ENCODE data around the gene C1R. TPM values are rescaled to one million over a fixed set of nuclear protein-coding genes. Genes with fewer than 3 reads are reported as not detected.

Gene C1R
- total RNA-seq (100 to 1,000 TPM; 268 to 525 TPM), polyA plus RNA-seq (100 to 1,000 TPM; 416 to 452 TPM)
- long read RNA-seq, donor 1, transcript C1R-215 (11 exons, 2,508 nt): major isoform, 12 of 24 reads
- long read RNA-seq, donor 1, partial matches to known transcripts: 11 of 24 reads
- long read RNA-seq, donor 1, other reads (novel, unspliced or antisense): 0 of 24 reads
- long read RNA-seq, donor 2, partial matches to known transcripts: 0 of 1 reads
- long read RNA-seq, donor 2, other reads (novel, unspliced or antisense): 0 of 1 reads
- long read RNA-seq, donor 3, partial matches to known transcripts: 0 of 4 reads
- long read RNA-seq, donor 3, other reads (novel, unspliced or antisense): 0 of 4 reads
- long read RNA-seq, donor 4, partial matches to known transcripts: 0 of 1 reads
- long read RNA-seq, donor 4, other reads (novel, unspliced or antisense): 0 of 1 reads
- long read RNA-seq, donor 5, partial matches to known transcripts: 5 of 7 reads
- long read RNA-seq, donor 5, other reads (novel, unspliced or antisense): 0 of 7 reads

GRCh38 chr12:7092229-7092985 lies at the start of gene C1R:
TSS of gene C1R (minus strand) at chr12:7092445. CDS start at chr12:7092388, 57 bp downstream.
- Histone ChIP-seq H3K27ac (ENCODE audit: low read depth in 1 of 2, low read length in 1 of 2) (peak within 1 kb of the TSS; percentile 9 to 85), H3K4me1 (ENCODE audit: control insufficient read depth in 5 of 5, insufficient read depth in 5 of 5, low read length in 5 of 5) (peaks cover 0 to 25% (median 9%) of the 10 kb centered on the region in 5 donors), H3K9ac (ENCODE audit: insufficient read depth in 1 of 2, low read length in 2 of 2) (peak within 1 kb of the TSS; percentile 26 to 96), H3K9me3 (ENCODE audit: control insufficient read depth in 4 of 4, insufficient read depth in 3 of 4, low read length in 3 of 4) (no peaks in the 10 kb centered on the region), H3K36me3 (ENCODE audit: control insufficient read depth in 4 of 4, insufficient read depth in 4 of 4, low read length in 4 of 4) (peaks cover 0 to 14% (median 10%) of the 10 kb centered on the region in 4 donors), H3K27me3 (ENCODE audit: control insufficient read depth in 3 of 3, insufficient read depth in 3 of 3, low read length in 2 of 3) (peaks cover 0 to 2% (median 0%) of the 10 kb centered on the region in 3 donors), H3K4me3 (peak within 1 kb of the TSS; percentile 46)
- WGBS, 2 donors: 18 to 30% methylated on average over 16 of the region's 16 CpGs
- ATAC-seq (ENCODE audit: insufficient read depth, low FRiP score) (peak; percentile 49), DNase-seq (peak; percentile 88 to 95 (median 95))
- TF ChIP-seq, protein P1, sequence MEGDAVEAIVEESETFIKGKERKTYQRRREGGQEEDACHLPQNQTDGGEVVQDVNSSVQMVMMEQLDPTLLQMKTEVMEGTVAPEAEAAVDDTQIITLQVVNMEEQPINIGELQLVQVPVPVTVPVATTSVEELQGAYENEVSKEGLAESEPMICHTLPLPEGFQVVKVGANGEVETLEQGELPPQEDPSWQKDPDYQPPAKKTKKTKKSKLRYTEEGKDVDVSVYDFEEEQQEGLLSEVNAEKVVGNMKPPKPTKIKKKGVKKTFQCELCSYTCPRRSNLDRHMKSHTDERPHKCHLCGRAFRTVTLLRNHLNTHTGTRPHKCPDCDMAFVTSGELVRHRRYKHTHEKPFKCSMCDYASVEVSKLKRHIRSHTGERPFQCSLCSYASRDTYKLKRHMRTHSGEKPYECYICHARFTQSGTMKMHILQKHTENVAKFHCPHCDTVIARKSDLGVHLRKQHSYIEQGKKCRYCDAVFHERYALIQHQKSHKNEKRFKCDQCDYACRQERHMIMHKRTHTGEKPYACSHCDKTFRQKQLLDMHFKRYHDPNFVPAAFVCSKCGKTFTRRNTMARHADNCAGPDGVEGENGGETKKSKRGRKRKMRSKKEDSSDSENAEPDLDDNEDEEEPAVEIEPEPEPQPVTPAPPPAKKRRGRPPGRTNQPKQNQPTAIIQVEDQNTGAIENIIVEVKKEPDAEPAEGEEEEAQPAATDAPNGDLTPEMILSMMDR (IDR thresholded peaks at IDR 0.05; ENCODE audit: control extremely low read depth, extremely low read depth): peak; percentile 83

GRCh38 chr12:7141351-7142005 lies 49.2 kb upstream of the C1R start:
- no peak overlapping the region for H3K4me3 ChIP-seq
- DNase-seq: no peak
- ATAC-seq (ENCODE audit: insufficient read depth, low FRiP score): no peak
- peaks cover 0 to 16% (median 10%) of the 10 kb centered on the region in 4 donors for H3K36me3 ChIP-seq (ENCODE audit: control insufficient read depth in 4 of 4, insufficient read depth in 4 of 4, low read length in 4 of 4)
- H3K9ac ChIP-seq (ENCODE audit: insufficient read depth in 1 of 2, low read length in 2 of 2): no peak overlapping the region
- H3K4me1 ChIP-seq (ENCODE audit: control insufficient read depth in 5 of 5, insufficient read depth in 5 of 5, low read length in 5 of 5): peaks cover 0 to 2% (median 0%) of the 10 kb centered on the region in 5 donors
- H3K9me3 ChIP-seq (ENCODE audit: control insufficient read depth in 4 of 4, insufficient read depth in 3 of 4, low read length in 3 of 4): peaks cover 0 to 3% (median 0%) of the 10 kb centered on the region in 4 donors
- no peaks in the 10 kb centered on the region for H3K27me3 ChIP-seq (ENCODE audit: control insufficient read depth in 3 of 3, insufficient read depth in 3 of 3, low read length in 2 of 3)
- H3K27ac ChIP-seq (ENCODE audit: low read depth in 1 of 2, low read length in 1 of 2): no peak overlapping the region
- 87 to 92% methylated on average over 7 of the region's 7 CpGs for WGBS, 2 donors
- TF ChIP-seq, protein P1 (IDR thresholded peaks at IDR 0.05; ENCODE audit: control extremely low read depth, extremely low read depth): no peak

- H3K36me3 ChIP-seq (ENCODE audit: control insufficient read depth in 4 of 4, insufficient read depth in 4 of 4, low read length in 4 of 4): peaks cover 0 to 23% (median 14%) of the 10 kb centered on the region in 4 donors
Measured at GRCh38 chr12:7139200-7139599, 47.0 kb upstream of the C1R start.

More at GRCh38 chr12:7139200-7139599, 47.0 kb upstream of the C1R start:
- Histone ChIP-seq H3K4me3 (no peak overlapping the region), H3K27me3 (ENCODE audit: control insufficient read depth in 3 of 3, insufficient read depth in 3 of 3, low read length in 2 of 3) (no peaks in the 10 kb centered on the region), H3K4me1 (ENCODE audit: control insufficient read depth in 5 of 5, insufficient read depth in 5 of 5, low read length in 5 of 5) (peaks cover 0 to under 1% (median 0%) of the 10 kb centered on the region in 5 donors), H3K27ac (ENCODE audit: low read depth in 1 of 2, low read length in 1 of 2) (no peak overlapping the region), H3K9ac (ENCODE audit: insufficient read depth in 1 of 2, low read length in 2 of 2) (no peak overlapping the region), H3K9me3 (ENCODE audit: control insufficient read depth in 4 of 4, insufficient read depth in 3 of 4, low read length in 3 of 4) (peaks cover 0 to 3% (median 0%) of the 10 kb centered on the region in 4 donors)
- ATAC-seq (ENCODE audit: insufficient read depth, low FRiP score) (no peak), DNase-seq (no peak)
- TF ChIP-seq, protein P1 (IDR thresholded peaks at IDR 0.05; ENCODE audit: control extremely low read depth, extremely low read depth): no peak
- 88 to 99% methylated on average over 2 of the region's 2 CpGs for WGBS, 2 donors

Data from lung (tissue), 16 donors.